HG02943 (cell line): Measurements from ENCODE around the gene ANO2.
"Not testable (repeated sequence)": the region's sequence is repeated elsewhere in the genome, so short reads cannot be mapped to it uniquely, and the experiment has no call there.

Experiments
- ATAC-seq: cut with Tn5 transposase; IDR thresholded peaks from one replicate; pipeline ENCODE4 v1.9.1; 2021; ENCODE audit warnings: mild to moderate bottlenecking, low read depth, moderate library complexity; ENCODE audit not compliant: unreplicated experiment

The ANO2 gene

DNA sequence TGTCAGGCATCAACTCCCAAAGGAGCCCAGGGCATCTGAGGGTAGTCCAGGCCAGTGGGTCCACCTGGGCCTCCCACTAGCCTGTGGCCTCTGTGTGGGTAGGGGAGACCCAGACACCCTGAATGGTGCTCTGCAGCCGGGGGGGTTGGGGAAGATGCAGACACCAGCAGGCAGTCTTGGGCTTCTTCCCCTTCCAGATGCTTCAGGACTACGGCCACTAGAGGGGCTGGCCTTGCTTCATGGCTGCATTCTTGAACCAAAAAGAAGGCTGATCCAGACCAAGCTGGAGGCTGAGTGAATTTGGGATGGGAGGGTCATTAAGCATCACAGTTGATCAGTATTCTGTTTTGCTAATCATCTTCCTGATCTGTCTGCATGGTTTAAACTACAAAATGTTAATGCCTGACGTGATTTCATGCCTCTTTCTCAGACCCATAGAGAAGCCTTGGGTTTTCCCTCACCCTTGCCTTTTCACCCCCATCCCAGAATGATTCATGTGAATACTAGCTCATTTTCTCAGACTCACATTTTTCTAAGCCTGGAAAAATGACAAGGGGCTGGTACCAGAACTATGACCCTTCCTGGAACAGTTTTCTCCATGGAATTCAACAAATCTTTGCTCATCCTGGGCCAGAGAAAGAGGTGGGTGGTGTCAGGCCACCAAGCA, 379.0 kb downstream of the ANO2 start:
- no peak for ATAC-seq

- ATAC-seq, result no peak
These were observed 382.5 kb downstream of the ANO2 start for GRCh38 chr12:5562581-5562980.

GRCh38 chr12:5561846-5562245, 383.2 kb downstream of the ANO2 start:
- no peak for ATAC-seq

GRCh38 chr12:5561057-5561456, 384.0 kb downstream of the ANO2 start:
- ATAC-seq, result no peak

- no peak for ATAC-seq
These were observed 384.8 kb downstream of the ANO2 start for GRCh38 chr12:5560265-5560664.

DNA sequence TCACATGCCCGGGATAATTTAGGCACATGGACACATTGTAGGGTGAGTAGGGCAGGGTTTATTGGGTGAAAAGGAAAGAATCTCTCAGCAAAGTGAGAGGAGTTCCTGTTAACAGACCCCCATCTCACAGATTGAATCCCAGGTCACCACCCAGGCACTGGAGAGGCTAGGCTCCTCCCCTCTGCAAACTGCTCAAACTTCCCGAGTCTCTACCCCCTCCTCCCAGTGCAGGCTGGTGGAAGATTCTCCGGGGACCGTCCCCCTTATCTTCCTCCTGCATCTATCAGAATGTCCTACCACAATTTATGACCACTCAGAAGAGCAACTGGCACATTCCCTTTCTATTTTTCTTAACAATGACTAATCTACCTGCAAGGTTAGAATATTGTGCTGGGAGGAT, 387.2 kb downstream of the ANO2 start:
- no peak for ATAC-seq

DNA sequence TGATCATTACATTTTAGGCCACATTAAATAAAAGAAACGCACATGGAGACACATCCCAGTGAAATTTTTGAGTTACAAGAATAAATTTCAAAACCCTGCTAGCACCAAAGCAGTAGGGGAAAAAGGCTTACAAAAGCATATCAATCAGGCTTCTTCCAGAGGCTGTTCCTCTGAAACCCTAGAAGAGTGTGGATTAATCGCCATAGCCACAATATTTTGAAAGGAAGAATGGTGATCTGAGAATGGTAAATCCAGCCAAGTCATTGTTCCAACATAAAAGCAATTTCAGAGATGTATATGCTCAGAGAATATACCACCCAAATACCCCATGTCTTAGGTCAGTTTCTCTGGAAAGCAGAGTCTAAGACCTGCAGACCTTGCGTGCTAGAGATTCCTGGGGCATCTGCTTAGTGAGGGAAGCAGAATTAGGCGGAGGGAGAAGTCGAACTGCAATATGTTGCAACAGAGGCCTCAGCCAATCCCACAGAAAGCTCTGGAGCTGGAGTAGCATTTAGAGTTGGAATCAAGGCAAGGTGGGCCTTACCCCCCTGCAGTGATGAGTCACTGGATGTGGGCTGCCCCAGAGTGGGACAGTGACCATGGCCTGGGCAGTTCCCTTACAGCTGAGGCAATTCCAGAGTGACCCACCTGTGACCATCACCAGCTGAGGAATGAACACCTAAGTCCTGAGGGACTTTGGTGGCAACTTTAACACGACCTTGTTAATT, 387.9 kb downstream of the ANO2 start:
- ATAC-seq, result no peak

- ATAC-seq, result no peak
These were observed 388.9 kb downstream of the ANO2 start for GRCh38 chr12:5556033-5556614.

DNA sequence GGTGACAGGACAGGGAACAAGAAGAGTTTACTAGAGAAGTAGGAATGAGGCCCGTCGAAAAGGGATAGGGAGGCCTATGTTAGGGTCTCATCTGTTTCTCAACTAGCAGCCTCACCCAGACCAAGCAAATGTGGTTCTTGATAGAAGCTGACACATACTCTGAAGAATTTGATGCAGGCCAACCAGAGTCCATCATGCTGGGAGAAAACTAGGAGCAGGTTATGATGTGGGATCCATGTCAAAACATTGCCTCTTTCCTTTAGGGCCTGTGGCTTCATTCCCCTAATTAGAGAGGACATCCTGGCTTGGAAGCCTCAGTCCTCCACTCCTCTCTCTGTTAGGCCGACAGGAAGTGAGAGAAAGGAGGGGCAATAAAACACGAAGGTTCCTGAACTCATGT, 390.3 kb downstream of the ANO2 start:
- ATAC-seq, result no peak

- ATAC-seq, result no peak
These were observed 396.0 kb downstream of the ANO2 start for GRCh38 chr12:5549011-5549410.

- ATAC-seq, result no peak
These were observed 396.7 kb downstream of the ANO2 start for GRCh38 chr12:5548152-5548943.

DNA sequence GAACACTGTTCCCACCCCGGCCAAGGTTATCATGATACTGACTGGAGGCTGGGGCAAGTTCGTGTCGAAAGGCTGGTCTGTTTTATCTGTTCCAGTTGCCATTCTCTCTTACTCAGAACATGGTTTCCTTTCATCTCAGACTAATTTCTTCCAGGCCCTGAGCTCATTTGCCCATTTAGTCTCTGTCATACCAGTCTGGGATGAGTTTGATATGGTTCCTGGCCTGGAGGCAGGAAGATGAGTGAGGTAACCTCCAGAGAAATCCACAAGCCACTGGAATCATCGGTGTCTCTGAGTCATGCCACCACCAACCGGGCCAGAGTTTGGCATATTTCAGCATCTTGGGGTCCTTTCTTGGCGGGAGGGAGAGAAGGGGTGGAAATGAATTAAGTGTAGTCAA, 398.4 kb downstream of the ANO2 start:
- ATAC-seq, result no peak

- no peak for ATAC-seq
These were observed 407.3 kb downstream of the ANO2 start for GRCh38 chr12:5537771-5538170.

DNA sequence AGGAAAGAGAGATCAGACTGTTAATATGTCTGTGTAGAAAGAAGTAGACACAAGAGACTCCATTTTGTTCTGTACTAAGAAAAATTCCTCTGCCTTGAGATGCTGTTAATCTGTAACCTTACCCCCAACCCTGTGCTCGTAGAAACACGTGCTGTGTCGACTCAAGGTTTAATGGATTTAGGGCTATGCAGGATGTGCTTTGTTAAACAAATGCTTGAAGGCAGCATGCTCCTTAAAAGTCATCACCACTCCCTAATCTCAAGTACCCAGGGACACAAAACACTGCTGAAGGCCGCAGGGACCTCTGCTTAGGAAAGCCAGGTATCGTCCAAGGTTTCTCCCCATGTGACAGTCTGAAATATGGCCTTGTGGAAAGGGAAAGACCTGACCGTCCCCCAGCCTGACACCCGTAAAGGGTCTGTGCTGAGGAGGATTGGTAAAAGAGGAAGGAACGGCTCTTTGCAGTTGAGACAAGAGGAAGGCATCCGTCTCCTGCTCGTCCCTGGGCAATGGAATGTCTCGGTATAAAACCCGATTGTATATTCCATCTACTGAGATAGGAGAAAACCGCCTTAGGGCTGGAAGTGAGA, 407.9 kb downstream of the ANO2 start:
- ATAC-seq, result not testable (repeated sequence)

DNA sequence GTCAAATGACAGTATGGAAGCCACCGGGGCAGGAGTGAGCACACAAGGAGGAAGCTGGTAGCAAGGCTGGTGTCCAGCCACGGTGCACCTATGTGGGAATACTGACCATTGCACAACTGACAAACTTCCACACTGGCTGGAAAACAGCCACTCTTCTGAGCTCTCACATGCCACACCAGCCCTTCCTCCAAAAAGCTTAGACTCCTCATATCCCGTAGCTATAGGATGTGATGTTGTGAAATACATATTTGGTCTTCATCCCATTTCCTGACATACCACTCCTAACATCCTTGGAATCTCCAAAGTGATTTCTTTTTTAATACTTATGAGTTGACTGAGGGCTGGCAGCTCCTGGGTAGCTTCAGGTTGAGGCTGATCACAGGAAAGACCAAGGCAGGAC, 409.5 kb downstream of the ANO2 start:
- no peak for ATAC-seq

DNA sequence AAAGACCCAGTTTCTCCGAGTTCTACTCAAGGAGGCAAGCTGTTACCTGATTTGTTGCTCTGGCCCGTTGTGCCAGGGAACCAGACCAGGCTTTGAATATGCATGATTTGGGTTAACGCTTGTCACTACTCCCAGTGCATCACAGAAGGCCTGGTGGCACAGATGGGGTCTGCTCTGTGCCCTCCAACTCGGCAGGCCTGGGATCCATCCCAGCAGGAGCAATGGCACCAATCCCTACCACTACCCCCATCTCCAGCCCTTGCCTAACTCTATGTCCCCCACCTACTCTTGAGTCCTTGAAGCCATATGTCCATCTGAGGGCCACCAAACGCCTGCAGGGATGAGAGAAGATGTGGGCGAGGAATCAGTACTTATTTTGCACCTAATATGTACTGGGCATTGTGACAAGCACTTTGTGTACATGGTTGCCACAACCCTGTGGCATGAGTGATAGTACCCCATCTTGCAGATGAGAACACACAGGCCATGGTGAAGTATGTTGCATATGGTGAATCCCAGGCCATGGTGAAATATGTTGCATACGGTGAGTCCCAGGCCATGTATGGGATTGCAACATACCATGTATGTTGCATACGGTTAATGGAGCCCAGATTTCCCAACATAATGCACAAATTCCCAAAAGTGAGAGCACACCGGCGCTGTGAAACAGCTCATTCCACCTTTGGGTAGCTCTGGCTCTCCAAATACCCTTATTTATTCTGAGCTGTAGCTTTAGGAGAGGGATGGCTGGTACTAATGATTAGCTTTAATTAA, 410.4 kb downstream of the ANO2 start:
- ATAC-seq, result no peak

DNA sequence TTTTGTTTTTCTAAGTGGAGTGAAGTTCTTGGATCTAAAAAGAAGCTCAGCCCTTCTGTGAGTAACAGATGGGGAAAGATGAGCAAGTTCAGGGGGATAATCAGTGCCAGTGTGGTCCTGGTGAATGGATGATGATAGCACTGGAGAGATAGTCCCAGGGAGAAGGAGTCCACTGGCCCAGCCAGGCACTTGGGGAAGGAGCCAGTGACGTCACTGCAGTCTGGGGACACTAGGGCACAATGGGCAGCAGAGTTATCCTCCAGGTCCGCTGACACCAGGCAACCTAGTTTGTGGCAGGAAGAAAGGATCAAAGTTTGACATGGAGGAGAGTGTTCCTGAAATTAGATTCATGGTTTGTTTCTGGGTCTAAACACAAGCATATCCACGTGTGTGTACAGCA, 411.7 kb downstream of the ANO2 start:
- ATAC-seq, result no peak

- ATAC-seq, result no peak
These were observed 419.2 kb downstream of the ANO2 start for GRCh38 chr12:5525783-5526367.

DNA sequence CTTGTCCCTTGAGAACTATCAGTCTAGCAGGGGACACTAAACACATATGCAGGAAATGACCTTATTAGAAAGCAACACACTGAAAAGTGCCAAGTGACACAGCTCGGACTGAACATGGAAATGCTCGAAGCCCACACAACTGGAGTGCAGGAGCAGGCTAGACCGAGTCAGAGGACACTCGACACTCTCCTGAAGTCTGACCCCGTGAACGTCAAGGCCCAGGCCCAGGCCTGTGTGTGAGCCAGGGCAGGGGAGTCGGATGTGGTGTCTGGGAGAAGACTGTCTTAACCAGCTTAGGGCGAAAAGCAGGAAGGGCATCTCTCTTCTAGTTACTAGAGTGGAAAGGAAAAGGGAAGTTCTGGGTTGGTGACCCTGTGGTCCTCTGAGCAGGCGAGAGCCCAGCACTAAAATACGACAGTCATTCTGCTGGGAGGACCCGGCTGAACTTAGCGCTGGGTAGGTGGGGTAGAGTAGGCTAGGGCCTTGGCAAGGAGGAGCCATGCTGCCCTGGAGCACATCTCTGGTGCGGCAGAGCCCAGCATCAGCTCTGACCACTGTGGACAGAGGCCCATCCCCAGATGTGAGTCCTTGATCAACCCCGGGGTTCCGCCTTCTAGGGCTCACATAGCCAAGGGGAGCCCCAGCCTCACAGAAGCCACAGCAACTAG, 420.2 kb downstream of the ANO2 start:
- no peak for ATAC-seq
